HepG2 (cell line): Measurements from ENCODE around the gene RAB5B. TPM values are rescaled to one million over a fixed set of nuclear protein-coding genes. Genes with fewer than 3 reads are reported as not detected.
A peak's percentile ranks its signal among the peaks of the same experiment; 100 is the strongest.

Experiments used
- E2F5 ChIP-seq: sonication (generic); formaldehyde crosslinking; conservative IDR thresholded peaks from 2 replicates; pipeline ENCODE4 v1.4.0; 2020; ENCODE audit warnings: missing genetic modification reagents
- FOXO1 ChIP-seq: sonication (generic); formaldehyde crosslinking; IDR thresholded peaks from 2 replicates; pipeline ENCODE4 v1.4.0; 2020; ENCODE audit warnings: missing genetic modification reagents
- MIXL1 ChIP-seq: IDR thresholded peaks from 2 replicates; pipeline ENCODE4 v1.6.1; 2016
- PATZ1 ChIP-seq: sonication (generic); formaldehyde crosslinking; IDR thresholded peaks from 2 replicates; pipeline ENCODE4 v1.4.0; 2020; ENCODE audit warnings: missing genetic modification reagents
- PHF5A ChIP-seq: IDR thresholded peaks from one replicate; pipeline ENCODE4 v1.6.1; 2018; ENCODE audit warnings: low read depth, missing genetic modification reagents; ENCODE audit not compliant: unreplicated experiment
- SKIL ChIP-seq: sonication (generic); formaldehyde crosslinking; IDR thresholded peaks from 2 replicates; pipeline ENCODE4 v1.8.0; 2022; ENCODE audit warnings: missing genetic modification reagents, mild to moderate bottlenecking, moderate library complexity, borderline replicate concordance
- polyA plus RNA-seq, 8 experiments: library from polyadenylated mRNA; depleted of rRNA in 3 of 8; stranded (reverse) in 7 of 8; unstranded in 1 of 8; fragments of >200 nt; fragmentation: Illumina TruSeq in 4 of 8; extraction: Trizol in 4 of 8; gene quantifications; 2 replicates each; pipeline versions ENCODE4 v1.2.1 to v1.2.3, GENCODE V29; 2011 to 2016; ENCODE audit warnings: low read depth in 4 of 8, missing spikeins in 1 of 8, mixed read lengths in 1 of 8; ENCODE audit not compliant: insufficient read depth in 1 of 8
- total RNA-seq, 5 experiments: library from RNA; depleted of rRNA; stranded (reverse); fragments of >200 nt; fragmentation: Illumina TruSeq; extraction: Trizol; gene quantifications; 2 replicates each; pipeline ENCODE4 v1.2.3, GENCODE V29; 2016; ENCODE audit warnings: low read depth in 1 of 5
- TF ChIP-seq, protein P1 (sequence below): sonication (generic); formaldehyde crosslinking; IDR thresholded peaks from 2 replicates; pipeline ENCODE4 v1.4.0; 2020; ENCODE audit warnings: mild to moderate bottlenecking, missing genetic modification reagents
- TF ChIP-seq, protein P2 (sequence below): sonication (generic); formaldehyde crosslinking; IDR thresholded peaks from 2 replicates; pipeline ENCODE4 v1.4.0; 2020; ENCODE audit warnings: missing genetic modification reagents
- TF ChIP-seq, protein P3 (sequence below): sonication (generic); formaldehyde crosslinking; IDR thresholded peaks from 2 replicates; pipeline ENCODE4 v1.4.0; 2020; ENCODE audit warnings: mild to moderate bottlenecking, missing genetic modification reagents, borderline replicate concordance

Gene RAB5B
- total and polyA plus RNA-seq, 2 of the 13 experiments (the other 11 are each of a cell fraction or from before 2014, with no cell fraction given): 26.0 to 68.3 TPM

GRCh38 chr12:56041552-56042429 is 67.9 kb downstream of the RAB5B start, which contains the start of gene RPS26 (continued):
- TF ChIP-seq PHF5A: peak; percentile 92
- TF ChIP-seq FOXO1: peak; percentile 26; the same call in 1 of the 2 replicates
- TF ChIP-seq, protein P1, sequence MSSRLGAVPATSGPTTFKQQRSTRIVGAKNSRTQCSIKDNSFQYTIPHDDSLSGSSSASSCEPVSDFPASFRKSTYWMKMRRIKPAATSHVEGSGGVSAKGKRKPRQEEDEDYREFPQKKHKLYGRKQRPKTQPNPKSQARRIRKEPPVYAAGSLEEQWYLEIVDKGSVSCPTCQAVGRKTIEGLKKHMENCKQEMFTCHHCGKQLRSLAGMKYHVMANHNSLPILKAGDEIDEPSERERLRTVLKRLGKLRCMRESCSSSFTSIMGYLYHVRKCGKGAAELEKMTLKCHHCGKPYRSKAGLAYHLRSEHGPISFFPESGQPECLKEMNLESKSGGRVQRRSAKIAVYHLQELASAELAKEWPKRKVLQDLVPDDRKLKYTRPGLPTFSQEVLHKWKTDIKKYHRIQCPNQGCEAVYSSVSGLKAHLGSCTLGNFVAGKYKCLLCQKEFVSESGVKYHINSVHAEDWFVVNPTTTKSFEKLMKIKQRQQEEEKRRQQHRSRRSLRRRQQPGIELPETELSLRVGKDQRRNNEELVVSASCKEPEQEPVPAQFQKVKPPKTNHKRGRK (CRISPR knock-in tag): no peak
- 0 out of 2 replicates have a peak, but pooled peaks have one; percentile 18 for TF ChIP-seq E2F5 (CRISPR knock-in tag)
- TF ChIP-seq PATZ1: peak; percentile 68; the same call in 1 of the 2 replicates
- TF ChIP-seq SKIL (CRISPR knock-in tag): peak; percentile 62
- TF ChIP-seq, protein P2, sequence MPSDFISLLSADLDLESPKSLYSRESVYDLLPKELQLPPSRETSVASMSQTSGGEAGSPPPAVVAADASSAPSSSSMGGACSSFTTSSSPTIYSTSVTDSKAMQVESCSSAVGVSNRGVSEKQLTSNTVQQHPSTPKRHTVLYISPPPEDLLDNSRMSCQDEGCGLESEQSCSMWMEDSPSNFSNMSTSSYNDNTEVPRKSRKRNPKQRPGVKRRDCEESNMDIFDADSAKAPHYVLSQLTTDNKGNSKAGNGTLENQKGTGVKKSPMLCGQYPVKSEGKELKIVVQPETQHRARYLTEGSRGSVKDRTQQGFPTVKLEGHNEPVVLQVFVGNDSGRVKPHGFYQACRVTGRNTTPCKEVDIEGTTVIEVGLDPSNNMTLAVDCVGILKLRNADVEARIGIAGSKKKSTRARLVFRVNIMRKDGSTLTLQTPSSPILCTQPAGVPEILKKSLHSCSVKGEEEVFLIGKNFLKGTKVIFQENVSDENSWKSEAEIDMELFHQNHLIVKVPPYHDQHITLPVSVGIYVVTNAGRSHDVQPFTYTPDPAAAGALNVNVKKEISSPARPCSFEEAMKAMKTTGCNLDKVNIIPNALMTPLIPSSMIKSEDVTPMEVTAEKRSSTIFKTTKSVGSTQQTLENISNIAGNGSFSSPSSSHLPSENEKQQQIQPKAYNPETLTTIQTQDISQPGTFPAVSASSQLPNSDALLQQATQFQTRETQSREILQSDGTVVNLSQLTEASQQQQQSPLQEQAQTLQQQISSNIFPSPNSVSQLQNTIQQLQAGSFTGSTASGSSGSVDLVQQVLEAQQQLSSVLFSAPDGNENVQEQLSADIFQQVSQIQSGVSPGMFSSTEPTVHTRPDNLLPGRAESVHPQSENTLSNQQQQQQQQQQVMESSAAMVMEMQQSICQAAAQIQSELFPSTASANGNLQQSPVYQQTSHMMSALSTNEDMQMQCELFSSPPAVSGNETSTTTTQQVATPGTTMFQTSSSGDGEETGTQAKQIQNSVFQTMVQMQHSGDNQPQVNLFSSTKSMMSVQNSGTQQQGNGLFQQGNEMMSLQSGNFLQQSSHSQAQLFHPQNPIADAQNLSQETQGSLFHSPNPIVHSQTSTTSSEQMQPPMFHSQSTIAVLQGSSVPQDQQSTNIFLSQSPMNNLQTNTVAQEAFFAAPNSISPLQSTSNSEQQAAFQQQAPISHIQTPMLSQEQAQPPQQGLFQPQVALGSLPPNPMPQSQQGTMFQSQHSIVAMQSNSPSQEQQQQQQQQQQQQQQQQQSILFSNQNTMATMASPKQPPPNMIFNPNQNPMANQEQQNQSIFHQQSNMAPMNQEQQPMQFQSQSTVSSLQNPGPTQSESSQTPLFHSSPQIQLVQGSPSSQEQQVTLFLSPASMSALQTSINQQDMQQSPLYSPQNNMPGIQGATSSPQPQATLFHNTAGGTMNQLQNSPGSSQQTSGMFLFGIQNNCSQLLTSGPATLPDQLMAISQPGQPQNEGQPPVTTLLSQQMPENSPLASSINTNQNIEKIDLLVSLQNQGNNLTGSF (CRISPR knock-in tag): peak; percentile 92
- TF ChIP-seq MIXL1 (CRISPR knock-in tag): peak; percentile 72
- TF ChIP-seq, protein P3, sequence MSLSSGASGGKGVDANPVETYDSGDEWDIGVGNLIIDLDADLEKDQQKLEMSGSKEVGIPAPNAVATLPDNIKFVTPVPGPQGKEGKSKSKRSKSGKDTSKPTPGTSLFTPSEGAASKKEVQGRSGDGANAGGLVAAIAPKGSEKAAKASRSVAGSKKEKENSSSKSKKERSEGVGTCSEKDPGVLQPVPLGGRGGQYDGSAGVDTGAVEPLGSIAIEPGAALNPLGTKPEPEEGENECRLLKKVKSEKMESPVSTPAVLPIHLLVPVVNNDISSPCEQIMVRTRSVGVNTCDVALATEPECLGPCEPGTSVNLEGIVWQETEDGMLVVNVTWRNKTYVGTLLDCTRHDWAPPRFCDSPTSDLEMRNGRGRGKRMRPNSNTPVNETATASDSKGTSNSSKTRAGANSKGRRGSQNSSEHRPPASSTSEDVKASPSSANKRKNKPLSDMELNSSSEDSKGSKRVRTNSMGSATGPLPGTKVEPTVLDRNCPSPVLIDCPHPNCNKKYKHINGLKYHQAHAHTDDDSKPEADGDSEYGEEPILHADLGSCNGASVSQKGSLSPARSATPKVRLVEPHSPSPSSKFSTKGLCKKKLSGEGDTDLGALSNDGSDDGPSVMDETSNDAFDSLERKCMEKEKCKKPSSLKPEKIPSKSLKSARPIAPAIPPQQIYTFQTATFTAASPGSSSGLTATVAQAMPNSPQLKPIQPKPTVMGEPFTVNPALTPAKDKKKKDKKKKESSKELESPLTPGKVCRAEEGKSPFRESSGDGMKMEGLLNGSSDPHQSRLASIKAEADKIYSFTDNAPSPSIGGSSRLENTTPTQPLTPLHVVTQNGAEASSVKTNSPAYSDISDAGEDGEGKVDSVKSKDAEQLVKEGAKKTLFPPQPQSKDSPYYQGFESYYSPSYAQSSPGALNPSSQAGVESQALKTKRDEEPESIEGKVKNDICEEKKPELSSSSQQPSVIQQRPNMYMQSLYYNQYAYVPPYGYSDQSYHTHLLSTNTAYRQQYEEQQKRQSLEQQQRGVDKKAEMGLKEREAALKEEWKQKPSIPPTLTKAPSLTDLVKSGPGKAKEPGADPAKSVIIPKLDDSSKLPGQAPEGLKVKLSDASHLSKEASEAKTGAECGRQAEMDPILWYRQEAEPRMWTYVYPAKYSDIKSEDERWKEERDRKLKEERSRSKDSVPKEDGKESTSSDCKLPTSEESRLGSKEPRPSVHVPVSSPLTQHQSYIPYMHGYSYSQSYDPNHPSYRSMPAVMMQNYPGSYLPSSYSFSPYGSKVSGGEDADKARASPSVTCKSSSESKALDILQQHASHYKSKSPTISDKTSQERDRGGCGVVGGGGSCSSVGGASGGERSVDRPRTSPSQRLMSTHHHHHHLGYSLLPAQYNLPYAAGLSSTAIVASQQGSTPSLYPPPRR (CRISPR knock-in tag): no peak
